NCI-H1436 treated with DMSO at 0.1 percent for 48 hours (cell line): ENCODE measurements around the gene NPLOC4.
"Not testable (repeated sequence)": the region's sequence is repeated elsewhere in the genome, so short reads cannot be mapped to it uniquely, and the experiment has no call there.

Experiments
- DNase-seq: peaks from one replicate; lab custom pipeline; 2025; lab: John Stamatoyannopoulos, UW

Gene NPLOC4

GRCh38 chr17:81584771-81585170 is 52.1 kb downstream of the NPLOC4 start:
- not testable (repeated sequence) for DNase-seq

- DNase-seq: no peak
Measured at GRCh38 chr17:81583589-81584342, 53.1 kb downstream of the NPLOC4 start.

GRCh38 chr17:81582749-81583148 is 54.2 kb downstream of the NPLOC4 start:
- no peak for DNase-seq

GRCh38 chr17:81582341-81582740 is 54.6 kb downstream of the NPLOC4 start:
- DNase-seq: no peak

- DNase-seq: no peak
Measured at GRCh38 chr17:81581758-81582157, 55.2 kb downstream of the NPLOC4 start.

GRCh38 chr17:81580481-81580880 is 56.4 kb downstream of the NPLOC4 start:
- DNase-seq: no peak

GRCh38 chr17:81579821-81580321 is 57.0 kb downstream of the NPLOC4 start:
- no peak for DNase-seq

GRCh38 chr17:81579298-81579697 is 57.6 kb downstream of the NPLOC4 start:
- no peak for DNase-seq

GRCh38 chr17:81578561-81579225 is 58.2 kb downstream of the NPLOC4 start:
- no peak for DNase-seq

GRCh38 chr17:81578038-81578441 is 58.9 kb downstream of the NPLOC4 start:
- DNase-seq: no peak

GRCh38 chr17:81577278-81578000 is 59.5 kb downstream of the NPLOC4 start:
- no peak for DNase-seq

GRCh38 chr17:81576621-81577277 is 60.2 kb downstream of the NPLOC4 start:
- no peak for DNase-seq

- no peak for DNase-seq
Measured at GRCh38 chr17:81575836-81576235, 61.1 kb downstream of the NPLOC4 start.

- DNase-seq: no peak
Measured at GRCh38 chr17:81574643-81574956, 62.3 kb downstream of the NPLOC4 start.

- no peak for DNase-seq
Measured at GRCh38 chr17:81573794-81574642, 62.9 kb downstream of the NPLOC4 start.

- no peak for DNase-seq
Measured at GRCh38 chr17:81572563-81573168, 64.2 kb downstream of the NPLOC4 start.

GRCh38 chr17:81570964-81571363 is 65.9 kb downstream of the NPLOC4 start:
- no peak for DNase-seq

GRCh38 chr17:81569986-81570514 is 66.9 kb downstream of the NPLOC4 start:
- no peak for DNase-seq

GRCh38 chr17:81568416-81568815 is 68.5 kb downstream of the NPLOC4 start:
- DNase-seq: no peak

- DNase-seq: no peak
Measured at GRCh38 chr17:81567191-81567590, 69.7 kb downstream of the NPLOC4 start.
